ENCODE measurements around the gene UGT1A8.

DNA sequence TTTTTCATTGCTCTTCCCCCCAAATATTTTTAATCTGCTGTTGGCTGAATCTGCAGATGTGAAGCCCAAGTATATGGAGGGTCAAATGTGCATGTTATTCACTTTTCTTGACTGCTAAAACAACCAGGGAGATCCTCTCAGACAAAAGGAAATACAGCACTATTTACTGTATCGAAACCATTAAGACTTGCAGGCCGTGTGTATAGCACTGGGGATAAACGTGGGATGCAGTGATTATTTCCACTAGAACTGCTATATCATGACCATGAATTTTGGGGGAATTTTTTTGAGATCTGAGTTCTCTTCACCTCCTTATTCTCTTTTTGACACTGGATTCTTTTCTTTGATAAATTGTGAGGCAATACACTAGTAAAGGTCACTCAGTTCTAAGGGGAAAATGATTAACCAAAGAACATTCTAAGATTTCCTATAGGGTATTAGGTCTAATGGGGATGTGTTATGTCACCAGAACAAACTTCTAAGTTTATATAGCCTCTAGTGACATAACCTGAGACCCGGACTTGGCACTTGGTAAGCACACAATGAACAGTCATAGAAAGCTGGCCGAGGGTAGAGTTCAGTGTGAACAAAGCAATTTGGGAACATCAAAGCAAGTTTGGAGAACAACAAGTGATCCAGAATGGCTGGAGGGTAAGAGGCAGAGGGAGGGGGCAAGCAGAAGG is 127.8 kb downstream of the UGT1A8 start:
- TF ChIP-seq EZH2 (IDR thresholded peaks at IDR 0.05; ENCODE audit: borderline replicate concordance, insufficient read depth, low read depth, low read length, poor library complexity, severe bottlenecking) = no peak
- TF ChIP-seq, protein P1, sequence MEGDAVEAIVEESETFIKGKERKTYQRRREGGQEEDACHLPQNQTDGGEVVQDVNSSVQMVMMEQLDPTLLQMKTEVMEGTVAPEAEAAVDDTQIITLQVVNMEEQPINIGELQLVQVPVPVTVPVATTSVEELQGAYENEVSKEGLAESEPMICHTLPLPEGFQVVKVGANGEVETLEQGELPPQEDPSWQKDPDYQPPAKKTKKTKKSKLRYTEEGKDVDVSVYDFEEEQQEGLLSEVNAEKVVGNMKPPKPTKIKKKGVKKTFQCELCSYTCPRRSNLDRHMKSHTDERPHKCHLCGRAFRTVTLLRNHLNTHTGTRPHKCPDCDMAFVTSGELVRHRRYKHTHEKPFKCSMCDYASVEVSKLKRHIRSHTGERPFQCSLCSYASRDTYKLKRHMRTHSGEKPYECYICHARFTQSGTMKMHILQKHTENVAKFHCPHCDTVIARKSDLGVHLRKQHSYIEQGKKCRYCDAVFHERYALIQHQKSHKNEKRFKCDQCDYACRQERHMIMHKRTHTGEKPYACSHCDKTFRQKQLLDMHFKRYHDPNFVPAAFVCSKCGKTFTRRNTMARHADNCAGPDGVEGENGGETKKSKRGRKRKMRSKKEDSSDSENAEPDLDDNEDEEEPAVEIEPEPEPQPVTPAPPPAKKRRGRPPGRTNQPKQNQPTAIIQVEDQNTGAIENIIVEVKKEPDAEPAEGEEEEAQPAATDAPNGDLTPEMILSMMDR (IDR thresholded peaks at IDR 0.05) = no peak

Measured in B cell (primary cell).